K562 (cell line): ENCODE measurements around the gene ACSL3. TPM values are rescaled to one million over a fixed set of nuclear protein-coding genes. Genes with fewer than 3 reads are reported as not detected.

Experiments
- ATAC-seq: fragments of 200-7000 bp; cut with Tn5 transposase; 3 replicates; pipeline ENCODE4 v1.9.1; 2020; ENCODE audit warnings: moderate library complexity
- BruUV-seq: library from RNA; stranded (reverse); fragments of 400-500 nt; replicated peaks from 2 replicates; lab custom pipeline; 2021; lab: Mats Ljungman, UMichigan
- CTCF ChIA-PET: fragments of 300-600 bp; formaldehyde crosslinking; extraction: SDS; loops from one replicate; lab custom pipeline; 2021; ENCODE audit warnings: low intra/inter-chr PET ratio; lab: Yijun Ruan, JAX
- POLR2A ChIA-PET: fragments of 300-600, 350-650 bp; sonication (Branson Sonifier 250); formaldehyde crosslinking; extraction: SDS; loops from one replicate; lab custom pipeline; 2021; ENCODE audit warnings: antibody characterized with exemption, inconsistent platforms; lab: Yijun Ruan, JAX
- DNase-seq, 4 experiments: peaks; one replicate each; pipeline versions ENCODE4 v3.0.0 to v3.0.0-alpha.2; 2011 to 2018; ENCODE audit warnings: low spot score in 3 of 4, mixed read lengths in 3 of 4; ENCODE audit errors: extremely low read depth in 1 of 4
- FAIRE-seq: peaks from 2 replicates; lab custom pipeline; 2011; peaks lifted over from hg19 to GRCh38; lab: Jason Lieb, UNC
- H2AFZ ChIP-seq: 2 replicates; pipeline ENCODE4 v1.6.0; 2011; ENCODE audit warnings: low read depth, low read length, control low read depth, inconsistent platforms
- H3K27ac ChIP-seq: fragments of 200-600 bp; 3 replicates; pipeline ENCODE4 v1.8.0; 2011; ENCODE audit warnings: low read depth, mild to moderate bottlenecking, control low read depth, inconsistent platforms, low read length, moderate library complexity, mixed read lengths; ENCODE audit errors: extremely low read depth
- H3K27me3 ChIP-seq, 2 experiments: fragments of 300-600 bp in 1 of 2; 2 replicates in 1 of 2; 3 replicates in 1 of 2; pipeline versions ENCODE4 v1.6.0 to v1.8.0; 2011; ENCODE audit warnings: inconsistent platforms in 2 of 2, low read length in 2 of 2, mild to moderate bottlenecking in 1 of 2, mixed read lengths in 1 of 2, moderate library complexity in 1 of 2; ENCODE audit not compliant: control insufficient read depth in 2 of 2, insufficient read depth in 2 of 2
- H3K36me3 ChIP-seq: fragments of 300-600 bp; 3 replicates; pipeline ENCODE4 v1.8.0; 2011; ENCODE audit warnings: mild to moderate bottlenecking, low read length, inconsistent platforms; ENCODE audit not compliant: control insufficient read depth, insufficient read depth
- H3K4me1 ChIP-seq, 2 experiments: fragments of 200-600 bp in 1 of 2; replicated peaks in 1 of 2; 2 replicates in 1 of 2; 3 replicates in 1 of 2; pipeline versions ENCODE4 v1.5.1 to v1.8.0; 2011; ENCODE audit warnings: inconsistent platforms in 2 of 2, low read length in 2 of 2, mild to moderate bottlenecking in 1 of 2, mixed read lengths in 1 of 2, moderate library complexity in 1 of 2; ENCODE audit not compliant: control insufficient read depth in 2 of 2, insufficient read depth in 2 of 2
- H3K4me2 ChIP-seq: 2 replicates; pipeline ENCODE4 v1.6.1; 2011; ENCODE audit warnings: low read length, control low read depth, inconsistent platforms, mixed read lengths; ENCODE audit not compliant: insufficient read depth
- H3K4me3 ChIP-seq: fragments of 200-600 bp; sonication (generic), shearing (Covaris generic); 2 replicates; pipeline ENCODE4 v1.5.1; 2016; ENCODE audit warnings: control low read depth, inconsistent platforms
- H3K79me2 ChIP-seq: fragments of 200-600 bp; 3 replicates; pipeline ENCODE4 v1.8.0; 2011; ENCODE audit warnings: low read length, inconsistent platforms; ENCODE audit not compliant: control insufficient read depth, insufficient read depth
- H3K9ac ChIP-seq, 2 experiments: 2 replicates each; pipeline versions ENCODE4 v1.6.0 to v1.6.1; 2011; ENCODE audit warnings: low read depth in 2 of 2, low read length in 2 of 2, control low read depth in 1 of 2, inconsistent platforms in 1 of 2, mild to moderate bottlenecking in 1 of 2, mixed read lengths in 1 of 2; ENCODE audit not compliant: insufficient read depth in 1 of 2
- H3K9me1 ChIP-seq: one replicate; pipeline ENCODE4 v1.6.0; 2011; ENCODE audit warnings: inconsistent platforms, mild to moderate bottlenecking, low read length, moderate library complexity; ENCODE audit not compliant: control insufficient read depth, insufficient read depth
- H3K9me3 ChIP-seq: replicated peaks from 2 replicates; pipeline ENCODE4 v1.5.1; 2011; ENCODE audit warnings: low read depth, low read length, inconsistent platforms; ENCODE audit not compliant: control insufficient read depth, insufficient read depth
- H4K20me1 ChIP-seq: replicated peaks from 2 replicates; pipeline ENCODE4 v1.6.1; 2011; ENCODE audit warnings: low read length, inconsistent platforms, mixed read lengths; ENCODE audit not compliant: control insufficient read depth, insufficient read depth
- CXXC5 ChIP-seq: fragments of 250-450 bp; sonication (Bioruptor Pico); IDR thresholded peaks from 2 replicates; pipeline ENCODE4 v1.8.0; 2022; ENCODE audit warnings: inconsistent platforms, mild to moderate bottlenecking, moderate library complexity
- DPF2 ChIP-seq: fragments of 450-650 bp; IDR thresholded peaks from 2 replicates; pipeline ENCODE4 v1.6.1; 2016
- HMBOX1 ChIP-seq: sonication (generic); IDR thresholded peaks from 2 replicates; pipeline ENCODE4 v1.6.1; 2016
- IRF1 ChIP-seq: sonication (generic); formaldehyde crosslinking; IDR thresholded peaks from 2 replicates; pipeline ENCODE4 v1.8.0; 2022; ENCODE audit warnings: missing genetic modification reagents, mild to moderate bottlenecking, borderline replicate concordance
- MYC ChIP-seq, 2 experiments: fragments of 250-450 bp in 1 of 2; sonication (Bioruptor Pico) in 1 of 2; IDR thresholded peaks; 2 replicates each; pipeline versions ENCODE4 v1.5.1 to v1.6.1; 2012 to 2021; ENCODE audit warnings: low read depth in 2 of 2, borderline replicate concordance in 1 of 2, improper control_type of control experiment in 1 of 2, low read length in 1 of 2, mild to moderate bottlenecking in 1 of 2, moderate library complexity in 1 of 2
- TFE3 ChIP-seq: fragments of 450-650 bp; formaldehyde crosslinking; IDR thresholded peaks from 2 replicates; pipeline ENCODE4 v1.4.0; 2020; ENCODE audit warnings: mild to moderate bottlenecking, mixed read lengths
- WGBS: fragments of 100-300 bp; shearing (Covaris generic); methylation state at CpG from one replicate; pipeline ENCODE4 v1.1.6; 2016; ENCODE audit warnings: low coverage, mixed read lengths; ENCODE audit not compliant: insufficient coverage; ENCODE audit errors: missing lambda C conversion rate; 5-methylcytosine and 5-hydroxymethylcytosine counted together
- in situ Hi-C: fragments of 300-500 bp; cut with MboI; formaldehyde crosslinking; loops from 4 replicates; pipeline ENCODE4 v1.15.0; 2018; ENCODE audit warnings: inconsistent platforms, mixed read lengths
- intact Hi-C: fragments of 100-400 bp; cut with micrococcal nuclease; formaldehyde crosslinking; loops from 2 replicates; pipeline ENCODE4 v1.14.2; 2022
- polyA plus RNA-seq, 8 experiments: library from polyadenylated mRNA; depleted of rRNA in 4 of 8; stranded (reverse) in 5 of 8; unstranded in 3 of 8; fragments of >200 nt; fragmentation: Nextera tagmentation in 2 of 8; fragmentation: Illumina TruSeq in 1 of 8; extraction: Ambion mirVana in 2 of 8; extraction: Trizol in 1 of 8; gene quantifications; 2 replicates each; pipeline versions ENCODE4 v1.2.1 to v1.2.3, GENCODE V29; 2011 to 2014; ENCODE audit warnings: inconsistent platforms in 1 of 8, missing spikeins in 1 of 8
- total RNA-seq, 7 experiments: library from RNA; depleted of rRNA in 6 of 7; stranded (reverse); fragments of >200 nt in 6 of 7; fragmentation: Illumina TruSeq in 2 of 7; extraction: Trizol in 2 of 7; gene quantifications; 2 replicates each; pipeline versions ENCODE4 v1.2.1 to v1.2.3, GENCODE V29; 2011 to 2021; ENCODE audit warnings: low replicate concordance in 1 of 7
- TF ChIP-seq, protein P1 (sequence below): fragments of 250-450 bp; sonication (Bioruptor Pico); IDR thresholded peaks from 2 replicates; pipeline ENCODE4 v1.4.0; 2020; ENCODE audit warnings: mild to moderate bottlenecking, moderate library complexity, borderline replicate concordance
- TF ChIP-seq, protein P2 (sequence below): fragments of 450-650 bp; formaldehyde crosslinking; IDR thresholded peaks from 2 replicates; pipeline ENCODE4 v1.4.0; 2020; ENCODE audit warnings: mild to moderate bottlenecking, moderate library complexity
- TF ChIP-seq, protein P3 (sequence below): IDR thresholded peaks from 2 replicates; pipeline ENCODE4 v1.6.1; 2012; ENCODE audit warnings: low read depth, low read length, improper control_type of control experiment, borderline replicate concordance

The ACSL3 gene
- total and polyA plus RNA-seq, 9 of the 15 experiments (the other 6 are each of a cell fraction or from before 2014, with no cell fraction given): 21.3 to 123 (median 85.2) TPM

GRCh38 chr2:222835143-222835822 is 25.6 kb upstream of the ACSL3 start:
- H3K4me1 ChIP-seq: peaks cover 5 to 20% of the 10 kb centered on the region in 2 experiments; a peak in 3 of 5 replicates
- intact Hi-C loops: no loop called here
- TF ChIP-seq, protein P1, sequence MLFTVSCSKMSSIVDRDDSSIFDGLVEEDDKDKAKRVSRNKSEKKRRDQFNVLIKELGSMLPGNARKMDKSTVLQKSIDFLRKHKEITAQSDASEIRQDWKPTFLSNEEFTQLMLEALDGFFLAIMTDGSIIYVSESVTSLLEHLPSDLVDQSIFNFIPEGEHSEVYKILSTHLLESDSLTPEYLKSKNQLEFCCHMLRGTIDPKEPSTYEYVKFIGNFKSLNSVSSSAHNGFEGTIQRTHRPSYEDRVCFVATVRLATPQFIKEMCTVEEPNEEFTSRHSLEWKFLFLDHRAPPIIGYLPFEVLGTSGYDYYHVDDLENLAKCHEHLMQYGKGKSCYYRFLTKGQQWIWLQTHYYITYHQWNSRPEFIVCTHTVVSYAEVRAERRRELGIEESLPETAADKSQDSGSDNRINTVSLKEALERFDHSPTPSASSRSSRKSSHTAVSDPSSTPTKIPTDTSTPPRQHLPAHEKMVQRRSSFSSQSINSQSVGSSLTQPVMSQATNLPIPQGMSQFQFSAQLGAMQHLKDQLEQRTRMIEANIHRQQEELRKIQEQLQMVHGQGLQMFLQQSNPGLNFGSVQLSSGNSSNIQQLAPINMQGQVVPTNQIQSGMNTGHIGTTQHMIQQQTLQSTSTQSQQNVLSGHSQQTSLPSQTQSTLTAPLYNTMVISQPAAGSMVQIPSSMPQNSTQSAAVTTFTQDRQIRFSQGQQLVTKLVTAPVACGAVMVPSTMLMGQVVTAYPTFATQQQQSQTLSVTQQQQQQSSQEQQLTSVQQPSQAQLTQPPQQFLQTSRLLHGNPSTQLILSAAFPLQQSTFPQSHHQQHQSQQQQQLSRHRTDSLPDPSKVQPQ: peak; percentile 36; the same call in 1 of the 2 replicates
- TF ChIP-seq, protein P2, sequence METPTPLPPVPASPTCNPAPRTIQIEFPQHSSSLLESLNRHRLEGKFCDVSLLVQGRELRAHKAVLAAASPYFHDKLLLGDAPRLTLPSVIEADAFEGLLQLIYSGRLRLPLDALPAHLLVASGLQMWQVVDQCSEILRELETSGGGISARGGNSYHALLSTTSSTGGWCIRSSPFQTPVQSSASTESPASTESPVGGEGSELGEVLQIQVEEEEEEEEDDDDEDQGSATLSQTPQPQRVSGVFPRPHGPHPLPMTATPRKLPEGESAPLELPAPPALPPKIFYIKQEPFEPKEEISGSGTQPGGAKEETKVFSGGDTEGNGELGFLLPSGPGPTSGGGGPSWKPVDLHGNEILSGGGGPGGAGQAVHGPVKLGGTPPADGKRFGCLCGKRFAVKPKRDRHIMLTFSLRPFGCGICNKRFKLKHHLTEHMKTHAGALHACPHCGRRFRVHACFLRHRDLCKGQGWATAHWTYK: no peak
- TF ChIP-seq MYC (IDR thresholded peaks at IDR 0.05; ENCODE audit: low read depth, low read length) (0 out of 2 replicates have a peak, but pooled peaks have one; percentile 23), MYC (CRISPR knock-in tag; IDR thresholded peaks at IDR 0.05; ENCODE audit: borderline replicate concordance, low read depth) (no peak), CXXC5 (CRISPR knock-in tag) (peak; percentile 33; the same call in 1 of the 2 replicates), DPF2 (no peak), TFE3 (CRISPR knock-in tag) (peak; percentile 85), HMBOX1 (no peak), IRF1 (CRISPR knock-in tag) (no peak)
- TF ChIP-seq, protein P3, sequence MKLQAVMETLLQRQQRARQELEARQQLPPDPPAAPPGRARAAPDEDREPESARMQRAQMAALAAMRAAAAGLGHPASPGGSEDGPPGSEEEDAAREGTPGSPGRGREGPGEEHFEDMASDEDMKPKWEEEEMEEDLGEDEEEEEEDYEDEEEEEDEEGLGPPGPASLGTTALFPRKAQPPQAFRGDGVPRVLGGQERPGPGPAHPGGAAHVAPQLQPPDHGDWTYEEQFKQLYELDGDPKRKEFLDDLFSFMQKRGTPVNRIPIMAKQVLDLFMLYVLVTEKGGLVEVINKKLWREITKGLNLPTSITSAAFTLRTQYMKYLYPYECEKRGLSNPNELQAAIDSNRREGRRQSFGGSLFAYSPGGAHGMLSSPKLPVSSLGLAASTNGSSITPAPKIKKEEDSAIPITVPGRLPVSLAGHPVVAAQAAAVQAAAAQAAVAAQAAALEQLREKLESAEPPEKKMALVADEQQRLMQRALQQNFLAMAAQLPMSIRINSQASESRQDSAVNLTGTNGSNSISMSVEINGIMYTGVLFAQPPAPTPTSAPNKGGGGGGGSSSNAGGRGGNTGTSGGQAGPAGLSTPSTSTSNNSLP: no peak

More at GRCh38 chr2:222835143-222835822, 25.6 kb upstream of the ACSL3 start:
- CTCF ChIA-PET: no interaction called here
- FAIRE-seq (peak; percentile 70), ATAC-seq (peak; percentile 22; the same call in 2 of the 3 replicates), DNase-seq (no peak)
- Histone ChIP-seq H4K20me1 (no peaks in the 10 kb centered on the region), H3K9me1 (no peaks in the 10 kb centered on the region), H3K27me3 (no peaks in the 10 kb centered on the region), H3K4me3 (no peak overlapping the region), H3K27ac (no peak overlapping the region), H2AFZ (peak overlapping the region; percentile 73), H3K9ac (no peak overlapping the region), H3K9me3 (no peaks in the 10 kb centered on the region), H3K36me3 (no peaks in the 10 kb centered on the region), H3K4me2 (no peak overlapping the region; the same call in 1 of the 2 replicates), H3K79me2 (no peaks in the 10 kb centered on the region)
- BruUV-seq: no TSS peak
- POLR2A ChIA-PET: interaction anchor here (0.6 to 0.8 kb wide), 2 partner anchors 9 to 96 kb away, joined by 3 to 4 read pairs; no protein-coding TSS in a partner anchor
- WGBS: 9% methylated on average over 6 of the region's 8 CpGs
- in situ Hi-C loops: no loop called here
